ENCODE results near the gene FOSL1. TPM values are rescaled to one million over a fixed set of nuclear protein-coding genes. Genes with fewer than 3 reads are reported as not detected.

FOSL1 gene
- total and polyA plus RNA-seq, 2 donors (not counting 1 experiment from before 2014, with no cell fraction given): 3.5 to 8.8 TPM

GRCh38 chr11:65862941-65863888 lies 37.0 kb downstream of the FOSL1 start:
- Histone ChIP-seq H2AFZ (ENCODE audit: low read length) (no peak overlapping the region), H3K27ac (ENCODE audit: insufficient read depth, low read length) (no peak overlapping the region), H3K4me1 (ENCODE audit: control insufficient read depth, extremely low read depth, insufficient read depth, low read length) (peaks cover 18% of the 10 kb centered on the region), H3K9ac (ENCODE audit: insufficient read depth, low read length) (no peak overlapping the region), H3K79me2 (ENCODE audit: control insufficient read depth, insufficient read depth, low read length) (peaks cover 34% of the 10 kb centered on the region), H4K20me1 (ENCODE audit: control insufficient read depth, extremely low read depth, insufficient read depth, low read length) (no peaks in the 10 kb centered on the region), H3K27me3 (ENCODE audit: control insufficient read depth, insufficient read depth, low read length) (no peaks in the 10 kb centered on the region), H3K4me3 (replicated peaks in 1 of 4; ENCODE audit: control extremely low read depth in 1 of 4, insufficient read depth in 1 of 4, low read depth in 3 of 4, low read length in 4 of 4) (no peak overlapping the region), H3K36me3 (ENCODE audit: control insufficient read depth, insufficient read depth, low read length) (peaks cover 45% of the 10 kb centered on the region), H3K4me2 (ENCODE audit: extremely low read depth, insufficient read depth, low read length) (no peak overlapping the region), H3K9me3 (ENCODE audit: control insufficient read depth, insufficient read depth, low read depth, low read length) (no peaks in the 10 kb centered on the region)
- DNase-seq (ENCODE audit: low read depth in 2 of 2): no peak
- no peak for TF ChIP-seq CTCF (conservative IDR thresholded peaks at IDR 0.05 in 1 of 2, IDR thresholded peaks at IDR 0.05 in 1 of 2; ENCODE audit: low read depth in 1 of 2, low read length in 2 of 2)
- TF ChIP-seq EZH2 (IDR thresholded peaks at IDR 0.05; ENCODE audit: low read length, missing control alignments): no peak

- Histone ChIP-seq H3K9me3 (ENCODE audit: control insufficient read depth, insufficient read depth, low read depth, low read length) (no peaks in the 10 kb centered on the region), H3K79me2 (ENCODE audit: control insufficient read depth, insufficient read depth, low read length) (peaks cover 39% of the 10 kb centered on the region), H3K4me3 (replicated peaks in 1 of 4; ENCODE audit: control extremely low read depth in 1 of 4, insufficient read depth in 1 of 4, low read depth in 3 of 4, low read length in 4 of 4) (peak overlapping the region in 1 of 4 experiments; percentile 96), H2AFZ (ENCODE audit: low read length) (no peak overlapping the region), H3K9ac (ENCODE audit: insufficient read depth, low read length) (peak overlapping the region; percentile 7), H3K4me1 (ENCODE audit: control insufficient read depth, extremely low read depth, insufficient read depth, low read length) (peaks cover 15% of the 10 kb centered on the region), H4K20me1 (ENCODE audit: control insufficient read depth, extremely low read depth, insufficient read depth, low read length) (no peaks in the 10 kb centered on the region), H3K27ac (ENCODE audit: insufficient read depth, low read length) (peak overlapping the region; percentile 27), H3K36me3 (ENCODE audit: control insufficient read depth, insufficient read depth, low read length) (peaks cover 40% of the 10 kb centered on the region), H3K27me3 (ENCODE audit: control insufficient read depth, insufficient read depth, low read length) (no peaks in the 10 kb centered on the region), H3K4me2 (ENCODE audit: extremely low read depth, insufficient read depth, low read length) (peak overlapping the region; percentile 73)
- DNase-seq (ENCODE audit: low read depth in 2 of 2): no peak
- TF ChIP-seq EZH2 (IDR thresholded peaks at IDR 0.05; ENCODE audit: low read length, missing control alignments): no peak
- no peak for TF ChIP-seq CTCF (conservative IDR thresholded peaks at IDR 0.05 in 1 of 2, IDR thresholded peaks at IDR 0.05 in 1 of 2; ENCODE audit: low read depth in 1 of 2, low read length in 2 of 2)
Measured at GRCh38 chr11:65862191-65862735, 37.9 kb downstream of the FOSL1 start.

GRCh38 chr11:65861533-65862183 lies 38.5 kb downstream of the FOSL1 start:
- H3K27ac ChIP-seq (ENCODE audit: insufficient read depth, low read length): peak overlapping the region; percentile 98
- H3K79me2 ChIP-seq (ENCODE audit: control insufficient read depth, insufficient read depth, low read length): peaks cover 45% of the 10 kb centered on the region
- H3K9me3 ChIP-seq (ENCODE audit: control insufficient read depth, insufficient read depth, low read depth, low read length): no peaks in the 10 kb centered on the region
- H3K4me2 ChIP-seq (ENCODE audit: extremely low read depth, insufficient read depth, low read length): peak overlapping the region; percentile 73
- H3K4me1 ChIP-seq (ENCODE audit: control insufficient read depth, extremely low read depth, insufficient read depth, low read length): peaks cover 15% of the 10 kb centered on the region
- H2AFZ ChIP-seq (ENCODE audit: low read length): no peak overlapping the region
- H3K36me3 ChIP-seq (ENCODE audit: control insufficient read depth, insufficient read depth, low read length): peaks cover 38% of the 10 kb centered on the region
- no peaks in the 10 kb centered on the region for H4K20me1 ChIP-seq (ENCODE audit: control insufficient read depth, extremely low read depth, insufficient read depth, low read length)
- no peak for DNase-seq (ENCODE audit: low read depth in 2 of 2)
- H3K4me3 ChIP-seq (replicated peaks in 1 of 4; ENCODE audit: control extremely low read depth in 1 of 4, insufficient read depth in 1 of 4, low read depth in 3 of 4, low read length in 4 of 4): peak overlapping the region; percentile 90 to 99 (median 96)
- peak overlapping the region; percentile 94 for H3K9ac ChIP-seq (ENCODE audit: insufficient read depth, low read length)
- TF ChIP-seq EZH2 (IDR thresholded peaks at IDR 0.05; ENCODE audit: low read length, missing control alignments) (no peak), CTCF (conservative IDR thresholded peaks at IDR 0.05 in 1 of 2, IDR thresholded peaks at IDR 0.05 in 1 of 2; ENCODE audit: low read depth in 1 of 2, low read length in 2 of 2) (no peak)
- no peaks in the 10 kb centered on the region for H3K27me3 ChIP-seq (ENCODE audit: control insufficient read depth, insufficient read depth, low read length)
